CD1c-positive myeloid dendritic cell (primary cell): ENCODE results near the gene ADORA2A.
"Not testable (repeated sequence)": the region's sequence is repeated elsewhere in the genome, so short reads cannot be mapped to it uniquely, and the experiment has no call there.

Source experiments
- DNase-seq: peaks from one replicate; pipeline ENCODE4 v3.0.0-alpha.2; 2016; ENCODE audit errors: extremely low spot score

The ADORA2A gene

GRCh38 chr22:24489011-24489410 lies 61.6 kb downstream of the ADORA2A start:
- DNase-seq, result no peak

- DNase-seq, result not testable (repeated sequence)
Observed at GRCh38 chr22:24489434-24489833, 62.0 kb downstream of the ADORA2A start.
